A549 (cell line): Measurements from ENCODE around the gene U2SURP. TPM values are rescaled to one million over a fixed set of nuclear protein-coding genes. Genes with fewer than 3 reads are reported as not detected.

Experiments used
- ATAC-seq, 2 experiments: fragments of 200-7000 bp in 1 of 2; fragments of >200 bp in 1 of 2; cut with Nextera tagmentation in 1 of 2; cut with Tn5 transposase in 1 of 2; 3 replicates each; pipeline versions ENCODE4 v1.8.0 to v1.9.1; 2018 to 2020; ENCODE audit warnings: mild to moderate bottlenecking in 1 of 2, moderate library complexity in 1 of 2
- CTCF ChIA-PET: fragments of 300-600 bp; sonication (Branson Sonifier 250); formaldehyde crosslinking; extraction: SDS; loops from one replicate; lab custom pipeline; 2021; ENCODE audit warnings: antibody characterized with exemption, inconsistent platforms; lab: Yijun Ruan, JAX
- POLR2A ChIA-PET: fragments of 350-600 bp; formaldehyde crosslinking; extraction: SDS; loops from one replicate; lab custom pipeline; 2021; ENCODE audit warnings: antibody characterized with exemption, inconsistent platforms; lab: Yijun Ruan, JAX
- DNase-seq, 2 experiments: peaks; one replicate each; pipeline versions ENCODE4 v3.0.0 to v3.0.0-alpha.2; 2011 to 2016; ENCODE audit warnings: low read depth in 1 of 2, low spot score in 1 of 2
- FAIRE-seq: peaks from 2 replicates; lab custom pipeline; 2011; peaks lifted over from hg19 to GRCh38; lab: Jason Lieb, UNC
- H3K27ac ChIP-seq, 2 experiments: fragments of >200 bp; sonication (Bioruptor Twin); formaldehyde crosslinking; 3 replicates each; pipeline ENCODE4 v1.5.1; 2016 to 2017
- H3K4me1 ChIP-seq: fragments of >200 bp; sonication (Bioruptor Twin); formaldehyde crosslinking; 3 replicates; pipeline ENCODE4 v1.6.1; 2016
- H3K4me2 ChIP-seq: fragments of >200 bp; sonication (Bioruptor Twin); formaldehyde crosslinking; 3 replicates; pipeline ENCODE4 v1.6.1; 2016
- H3K4me3 ChIP-seq: fragments of >200 bp; sonication (Bioruptor Twin); formaldehyde crosslinking; 3 replicates; pipeline ENCODE4 v1.5.1; 2016
- H3K9me3 ChIP-seq: fragments of >200 bp; sonication (Bioruptor Twin); formaldehyde crosslinking; 3 replicates; pipeline ENCODE4 v1.6.1; 2016
- ATOH8 ChIP-seq: fragments of 250-450 bp; sonication (Bioruptor Pico); IDR thresholded peaks from 2 replicates; pipeline ENCODE4 v1.5.0; 2020; ENCODE audit warnings: low read depth, mild to moderate bottlenecking, moderate library complexity
- BHLHE40 ChIP-seq: IDR thresholded peaks from 2 replicates; pipeline ENCODE4 v1.6.1; 2012; ENCODE audit warnings: low read depth, low read length, inconsistent platforms
- CBX8 ChIP-seq: fragments of 200-600 bp; sonication (generic); IDR thresholded peaks from 2 replicates; pipeline ENCODE4 v1.6.1; 2016
- CHD2 ChIP-seq: fragments of 150-350 bp; IDR thresholded peaks from 2 replicates; pipeline ENCODE4 v1.6.1; 2014; ENCODE audit warnings: low read length; ENCODE audit not compliant: partially characterized antibody
- EHF ChIP-seq: fragments of 250-450 bp; sonication (Bioruptor Pico); IDR thresholded peaks from 2 replicates; pipeline ENCODE4 v1.5.0; 2020; ENCODE audit warnings: mild to moderate bottlenecking
- EHMT2 ChIP-seq: fragments of 200-600 bp; sonication (generic); IDR thresholded peaks from 2 replicates; pipeline ENCODE4 v1.6.1; 2016; ENCODE audit warnings: antibody characterized with exemption, low read depth, mild to moderate bottlenecking, moderate library complexity
- ESRRA ChIP-seq: fragments of 150-350 bp; IDR thresholded peaks from 2 replicates; pipeline ENCODE4 v1.6.1; 2014; ENCODE audit warnings: mild to moderate bottlenecking, low read length, borderline replicate concordance
- FOSB ChIP-seq: fragments of 250-450 bp; sonication (Bioruptor Pico); IDR thresholded peaks from 2 replicates; pipeline ENCODE4 v1.5.0; 2020; ENCODE audit warnings: mild to moderate bottlenecking, moderate library complexity
- FOXS1 ChIP-seq: fragments of 250-450 bp; sonication (Bioruptor Pico); IDR thresholded peaks from 2 replicates; pipeline ENCODE4 v1.5.0; 2020; ENCODE audit warnings: mild to moderate bottlenecking, moderate library complexity
- HDAC2 ChIP-seq: fragments of 200-600 bp; sonication (generic); IDR thresholded peaks from 2 replicates; pipeline ENCODE4 v1.6.1; 2016
- HOXA7 ChIP-seq: fragments of 250-450 bp; sonication (Bioruptor Pico); IDR thresholded peaks from 2 replicates; pipeline ENCODE4 v1.5.0; 2020; ENCODE audit warnings: mild to moderate bottlenecking, moderate library complexity
- HOXB5 ChIP-seq: fragments of 250-450 bp; sonication (Bioruptor Pico); IDR thresholded peaks from 2 replicates; pipeline ENCODE4 v1.5.0; 2020; ENCODE audit warnings: mild to moderate bottlenecking, moderate library complexity
- JUN ChIP-seq, 2 experiments: fragments of >200 bp; sonication (Bioruptor Twin); formaldehyde crosslinking; IDR thresholded peaks; 2 replicates in 1 of 2; 3 replicates in 1 of 2; pipeline ENCODE4 v1.6.1; 2016 to 2017
- JUNB ChIP-seq: fragments of >200 bp; sonication (Bioruptor Twin); formaldehyde crosslinking; IDR thresholded peaks from 2 replicates; pipeline ENCODE4 v1.6.1; 2016
- MAFK ChIP-seq: fragments of 450-650 bp; IDR thresholded peaks from 2 replicates; pipeline ENCODE4 v1.6.1; 2014; ENCODE audit not compliant: partially characterized antibody
- MAX ChIP-seq: IDR thresholded peaks from 2 replicates; pipeline ENCODE4 v1.6.1; 2012
- NR3C1 ChIP-seq: fragments of >200 bp; sonication (Bioruptor Twin); formaldehyde crosslinking; IDR thresholded peaks from 3 replicates; pipeline ENCODE4 v1.6.1; 2017
- PBX3 ChIP-seq: IDR thresholded peaks from 2 replicates; pipeline ENCODE4 v1.6.1; 2012
- POLR2AphosphoS2 ChIP-seq: conservative IDR thresholded peaks from 2 replicates; pipeline ENCODE4 v1.6.1; 2012; ENCODE audit warnings: low read length, improper control_type of control experiment, inconsistent platforms
- RARB ChIP-seq: fragments of 250-450 bp; sonication (Bioruptor Pico); IDR thresholded peaks from 2 replicates; pipeline ENCODE4 v1.8.0; 2021; ENCODE audit warnings: mild to moderate bottlenecking, moderate library complexity
- RCOR1 ChIP-seq: fragments of 150-350 bp; IDR thresholded peaks from 2 replicates; pipeline ENCODE4 v1.6.1; 2014; ENCODE audit warnings: antibody characterized with exemption, low read length, low read depth
- REST ChIP-seq: fragments of 200-600 bp; sonication (generic); IDR thresholded peaks from 2 replicates; pipeline ENCODE4 v1.6.1; 2016; ENCODE audit warnings: antibody characterized with exemption, mild to moderate bottlenecking, moderate library complexity
- RNF2 ChIP-seq: fragments of 200-600 bp; sonication (generic); IDR thresholded peaks from 2 replicates; pipeline ENCODE4 v1.6.1; 2016; ENCODE audit warnings: low read depth, mild to moderate bottlenecking, antibody characterized with exemption, moderate library complexity, borderline replicate concordance
- SREBF2 ChIP-seq: fragments of 450-650 bp; IDR thresholded peaks from 2 replicates; pipeline ENCODE4 v1.6.1; 2014; ENCODE audit warnings: mild to moderate bottlenecking, moderate library complexity
- TP53 ChIP-seq: fragments of 250-450 bp; sonication (Bioruptor Pico); IDR thresholded peaks from 2 replicates; pipeline ENCODE4 v1.5.0; 2021; ENCODE audit warnings: mild to moderate bottlenecking, moderate library complexity
- WGBS: methylation state at CpG from one replicate; pipeline ENCODE4 v1.1.6; 2017; ENCODE audit errors: missing lambda C conversion rate; 5-methylcytosine and 5-hydroxymethylcytosine counted together
- polyA plus RNA-seq, 4 experiments: library from polyadenylated mRNA; depleted of rRNA in 3 of 4; stranded (reverse); fragments of >200 nt; fragmentation: RNase III in 1 of 4; extraction: RNeasy Plus Mini Kit Qiagen cat#74134 plus additional on column Dnase treatment in 1 of 4; gene quantifications; 2 replicates in 3 of 4; 3 replicates in 1 of 4; pipeline ENCODE4 v1.2.3, GENCODE V29; 2011 to 2017

The U2SURP gene
- polyA plus RNA-seq, 2 of the 4 experiments (the other 2 are of a cell fraction): 90.1 to 166 TPM

- TF ChIP-seq POLR2AphosphoS2: no peak
- no peak for TF ChIP-seq HDAC2
- TF ChIP-seq PBX3: no peak
Observed at GRCh38 chr3:143103652-143104051, 102.3 kb downstream of the U2SURP start (continued).

GRCh38 chr3:143105170-143105569 lies 103.8 kb downstream of the U2SURP start:
- CTCF ChIA-PET: interaction anchor here (1.2 kb wide), 1 partner anchor 23 kb away, joined by 3 read pairs; no protein-coding TSS in a partner anchor
- DNase-seq (no peak), ATAC-seq (no peak), FAIRE-seq (no peak)
- 13% methylated on average over 5 of the region's 5 CpGs for WGBS
- no peaks in the 10 kb centered on the region for H3K4me1 ChIP-seq
- TF ChIP-seq JUNB (no peak), HOXA7 (CRISPR knock-in tag) (no peak), HOXB5 (CRISPR knock-in tag) (no peak), REST (no peak), FOXS1 (no peak), EHF (CRISPR knock-in tag) (no peak), BHLHE40 (no peak), NR3C1 (no peak), SREBF2 (no peak)
- POLR2A ChIA-PET: no interaction called here
- 0 out of 3 replicates have a peak, but pooled peaks cover 5% of the 10 kb centered on the region for H3K9me3 ChIP-seq
- H3K4me2 ChIP-seq: no peak overlapping the region
- H3K27ac ChIP-seq: no peak overlapping the region
- no peak overlapping the region for H3K4me3 ChIP-seq

- 48% methylated on average over 5 of the region's 5 CpGs for WGBS
Observed at GRCh38 chr3:143109861-143110260, 108.5 kb downstream of the U2SURP start.

More at GRCh38 chr3:143109861-143110260, 108.5 kb downstream of the U2SURP start:
- no peak for ATAC-seq
- H3K4me3 ChIP-seq: no peak overlapping the region
- no peak overlapping the region for H3K27ac ChIP-seq
- FAIRE-seq: no peak
- 0 out of 3 replicates have a peak, but pooled peaks cover 5% of the 10 kb centered on the region for H3K9me3 ChIP-seq
- no peak for TF ChIP-seq CBX8
- TF ChIP-seq PBX3: no peak
- TF ChIP-seq POLR2AphosphoS2: no peak
- no peak for TF ChIP-seq RCOR1
- no peak for TF ChIP-seq FOSB (CRISPR knock-in tag)
- no peak for TF ChIP-seq MAFK
- TF ChIP-seq MAX: no peak
- no peak for TF ChIP-seq TP53 (CRISPR knock-in tag)
- no peak for TF ChIP-seq ATOH8 (CRISPR knock-in tag)
- no peak for TF ChIP-seq RARB
- TF ChIP-seq JUN (IDR thresholded peaks at IDR 0.05): no peak
- no peak for TF ChIP-seq RNF2
- no peak for TF ChIP-seq ESRRA
- no peak for TF ChIP-seq EHMT2
- TF ChIP-seq CHD2: no peak
- POLR2A ChIA-PET: no interaction called here
- CTCF ChIA-PET: interaction anchor here (0.6 kb wide), 1 partner anchor 1464 kb away, joined by 3 read pairs; no protein-coding TSS in a partner anchor
- H3K4me2 ChIP-seq: no peak overlapping the region
- no peak for DNase-seq
- H3K4me1 ChIP-seq: no peaks in the 10 kb centered on the region
